Activated CD4-positive, alpha-beta T cell treated with anti-CD3 and anti-CD28 coated beads, Interleukin-2, amount 50 U/mL, for 48 hours (primary cell): Measurements from ENCODE around the gene ADK.
"Not testable (repeated sequence)": the region's sequence is repeated elsewhere in the genome, so short reads cannot be mapped to it uniquely, and the experiment has no call there.

Source experiments
- DNase-seq, 2 experiments: peaks; one replicate each; pipeline ENCODE4 v3.0.0-alpha.2; 2020

Gene ADK

GRCh38 chr10:74307061-74307651 is 156.1 kb downstream of the ADK start:
- no peak for DNase-seq

GRCh38 chr10:74310652-74311257 is 159.7 kb downstream of the ADK start:
- DNase-seq = no peak

GRCh38 chr10:74314166-74314565 is 163.1 kb downstream of the ADK start:
- no peak for DNase-seq

GRCh38 chr10:74320026-74320425 is 169.0 kb downstream of the ADK start:
- DNase-seq = no peak

- DNase-seq = no peak
Observed at GRCh38 chr10:74320717-74321116, 169.7 kb downstream of the ADK start.

- no peak for DNase-seq
Observed at GRCh38 chr10:74322141-74322540, 171.1 kb downstream of the ADK start.

- DNase-seq = no peak
Observed at GRCh38 chr10:74322565-74322964, 171.5 kb downstream of the ADK start.

GRCh38 chr10:74328388-74328787 is 177.4 kb downstream of the ADK start:
- DNase-seq = no peak

- no peak for DNase-seq
Observed at GRCh38 chr10:74329873-74330272, 178.9 kb downstream of the ADK start.

- DNase-seq = no peak
Observed at GRCh38 chr10:74330646-74331045, 179.6 kb downstream of the ADK start.

GRCh38 chr10:74332398-74332797 is 181.4 kb downstream of the ADK start:
- no peak for DNase-seq

GRCh38 chr10:74333174-74333573 is 182.2 kb downstream of the ADK start:
- no peak for DNase-seq

- DNase-seq = no peak
Observed at GRCh38 chr10:74334221-74334620, 183.2 kb downstream of the ADK start.

- no peak for DNase-seq
Observed at GRCh38 chr10:74335501-74335900, 184.5 kb downstream of the ADK start.

GRCh38 chr10:74337330-74338016 is 186.5 kb downstream of the ADK start:
- no peak for DNase-seq

- DNase-seq = no peak
Observed at GRCh38 chr10:74342991-74343390, 192.0 kb downstream of the ADK start.

- DNase-seq = no peak
Observed at GRCh38 chr10:74343804-74344203, 192.8 kb downstream of the ADK start.

- DNase-seq = no peak
Observed at GRCh38 chr10:74344306-74344705, 193.3 kb downstream of the ADK start.

- DNase-seq = no peak
Observed at GRCh38 chr10:74347522-74347921, 196.5 kb downstream of the ADK start.

GRCh38 chr10:74353021-74353420 is 202.0 kb downstream of the ADK start:
- DNase-seq = not testable (repeated sequence)

- no peak for DNase-seq
Observed at GRCh38 chr10:74361678-74362077, 210.7 kb downstream of the ADK start.

- no peak for DNase-seq
Observed at GRCh38 chr10:74363727-74364126, 212.7 kb downstream of the ADK start.

GRCh38 chr10:74365109-74365508 is 214.1 kb downstream of the ADK start:
- no peak for DNase-seq

- DNase-seq = no peak
Observed at GRCh38 chr10:74371696-74372095, 220.7 kb downstream of the ADK start.

- no peak for DNase-seq
Observed at GRCh38 chr10:74373059-74373458, 222.0 kb downstream of the ADK start.
